Stimulated activated CD8-positive, alpha-beta memory T cell treated with anti-CD3 and anti-CD28 coated beads, Interleukin-15, amount 100 ng/mL, for 1 hour (primary cell): ENCODE data around the gene PIGZ.
"Not testable (repeated sequence)": the region's sequence is repeated elsewhere in the genome, so short reads cannot be mapped to it uniquely, and the experiment has no call there.

Experiments
- DNase-seq: peaks from one replicate; pipeline ENCODE4 v3.0.0-alpha.2; 2020; ENCODE audit warnings: low read depth

PIGZ gene

GRCh38 chr3:196948442-196949284 is 20.0 kb downstream of the PIGZ start:
- no peak for DNase-seq

DNA sequence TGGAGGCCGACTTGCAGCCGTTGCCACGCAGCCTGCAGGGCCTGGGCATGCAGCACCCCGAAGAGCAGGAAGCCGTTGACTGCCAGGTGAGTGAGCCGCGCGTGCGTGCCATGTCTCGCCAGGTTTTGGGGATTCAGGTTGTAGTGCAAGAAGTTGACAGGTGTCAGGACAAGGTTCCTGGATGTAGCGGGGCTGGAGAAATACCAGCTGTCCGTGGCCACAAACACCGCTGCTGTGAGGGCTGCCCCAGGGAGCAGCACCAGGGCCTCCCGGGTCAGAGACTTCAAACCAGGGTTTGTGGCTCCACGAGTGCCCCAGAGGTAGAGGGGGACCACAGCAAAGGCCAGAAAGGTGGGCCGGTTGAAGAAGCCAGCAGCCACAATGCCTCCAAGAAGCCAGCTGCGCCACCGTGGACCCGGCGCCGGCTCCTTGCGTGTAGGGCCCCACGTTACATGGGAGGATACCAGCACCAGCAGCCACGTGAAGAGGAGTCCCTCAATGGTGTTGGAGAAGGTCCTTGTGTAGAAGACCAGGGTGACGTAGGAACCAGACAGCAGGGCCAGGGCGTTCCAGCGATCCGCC is 20.7 kb downstream of the PIGZ start:
- no peak for DNase-seq

DNA sequence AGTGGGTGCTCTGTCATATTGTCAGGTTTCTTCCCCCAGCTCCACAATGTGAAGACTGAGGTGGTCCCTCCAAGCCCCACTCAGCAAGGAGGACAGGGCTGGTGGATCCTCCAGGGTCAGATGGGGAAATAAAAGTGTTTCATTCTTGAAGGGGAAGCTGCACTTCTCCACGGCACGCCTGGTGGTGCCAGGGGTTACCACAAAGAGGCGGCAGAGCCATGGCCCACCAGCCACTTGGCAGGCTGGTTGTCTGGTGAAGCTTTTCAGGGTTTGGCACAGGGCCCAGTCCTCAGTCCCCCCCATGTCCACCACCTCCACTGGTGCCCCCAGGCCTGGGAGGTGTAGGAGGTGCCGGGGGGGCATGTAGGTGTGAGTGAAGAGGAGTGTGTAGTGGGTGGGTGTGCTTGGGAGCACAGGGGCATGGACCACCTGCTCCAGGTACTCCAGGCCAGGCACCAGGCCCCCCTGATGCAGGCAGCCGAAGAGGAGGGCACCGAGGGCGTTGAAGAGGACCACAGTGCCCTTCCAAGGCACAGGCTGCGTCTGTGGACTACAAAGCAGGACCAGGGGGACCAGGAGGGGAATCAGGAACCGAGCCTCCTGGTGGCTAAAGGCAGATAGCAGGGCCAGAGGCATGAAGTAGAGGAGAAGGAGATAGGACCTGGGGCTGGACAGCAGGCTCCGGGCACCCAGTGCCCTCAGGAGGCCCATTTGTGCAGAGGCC is 21.3 kb downstream of the PIGZ start:
- no peak for DNase-seq

DNA sequence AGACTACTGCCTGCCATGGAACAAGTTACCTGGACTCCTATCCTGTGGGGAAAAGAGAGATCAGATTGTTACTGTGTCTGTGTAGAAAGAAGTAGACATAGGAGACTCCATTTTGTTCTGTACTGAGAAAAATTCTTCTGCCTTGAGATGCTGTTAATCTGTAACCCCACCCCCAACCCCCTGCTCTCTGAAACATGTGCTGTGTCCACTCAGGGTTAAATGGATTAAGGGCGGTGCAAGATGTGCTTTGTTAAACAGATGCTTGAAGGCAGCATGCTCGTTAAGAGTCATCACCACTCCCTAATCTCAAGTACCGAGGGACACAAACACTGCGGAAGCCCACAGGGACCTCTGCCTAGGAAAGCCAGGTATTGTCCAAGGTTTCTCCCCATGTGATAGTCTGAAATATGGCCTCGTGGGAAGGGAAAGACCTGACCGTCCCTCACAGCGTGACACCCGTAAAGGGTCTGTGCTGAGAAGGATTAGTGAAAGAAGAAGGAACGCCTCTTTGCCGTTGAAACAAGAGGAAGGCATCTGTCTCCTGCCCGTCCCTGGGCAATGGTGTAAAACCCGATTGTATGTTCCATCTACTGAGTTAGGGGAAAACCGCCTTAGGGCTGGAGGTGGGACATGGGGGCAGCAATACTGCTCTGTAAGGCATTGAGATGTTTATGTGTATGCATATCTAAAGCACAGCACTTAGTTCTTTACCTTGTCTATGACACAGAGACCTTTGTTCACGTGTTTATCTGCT is 24.4 kb downstream of the PIGZ start:
- not testable (repeated sequence) for DNase-seq

- no peak for DNase-seq
Observed at GRCh38 chr3:196942915-196943277, 25.7 kb downstream of the PIGZ start.

DNA sequence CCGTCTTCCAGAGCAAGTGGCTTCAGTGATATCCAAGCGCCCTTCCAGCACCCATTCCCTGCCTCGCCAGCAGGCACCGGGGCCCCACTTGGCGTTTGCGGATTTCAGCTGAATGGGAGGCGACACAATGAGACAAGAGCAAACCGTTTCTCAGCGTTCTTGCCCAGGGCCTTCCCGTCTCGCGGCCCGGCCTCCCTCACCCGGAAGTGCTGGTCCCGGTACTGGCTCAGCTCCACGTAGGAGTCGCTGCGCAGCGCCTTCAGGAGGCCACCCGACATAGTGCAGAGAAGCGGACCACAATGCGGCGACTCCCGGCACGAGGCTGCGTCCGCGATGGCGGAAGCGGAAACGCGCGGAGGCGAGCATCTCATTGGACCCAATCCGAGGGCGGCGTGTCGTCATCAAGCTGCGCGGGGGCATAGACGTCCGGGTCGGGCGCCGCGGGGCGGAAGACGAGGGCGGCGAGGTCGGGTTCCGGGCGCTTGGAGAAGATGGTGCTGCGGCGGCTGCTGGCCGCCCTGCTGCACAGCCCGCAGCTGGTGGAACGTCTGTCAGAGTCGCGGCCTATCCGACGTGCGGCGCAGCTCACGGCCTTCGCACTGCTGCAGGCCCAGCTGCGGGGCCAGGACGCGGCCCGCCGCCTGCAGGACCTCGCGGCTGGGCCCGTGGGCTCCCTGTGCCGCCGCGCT is 26.3 kb downstream of the PIGZ start, which contains the start of gene NCBP2:
Gene NCBP2, minus strand, starts transcription at position 303 of the 689 bp plus-strand sequence. Its CDS starts 25 bp downstream, at position 278.
- peak; percentile 100 for DNase-seq

- peak; percentile 46 for DNase-seq
Observed at GRCh38 chr3:196941729-196942225, 26.9 kb downstream of the PIGZ start.

GRCh38 chr3:196938576-196938975 is 30.1 kb downstream of the PIGZ start:
- DNase-seq: no peak

DNA sequence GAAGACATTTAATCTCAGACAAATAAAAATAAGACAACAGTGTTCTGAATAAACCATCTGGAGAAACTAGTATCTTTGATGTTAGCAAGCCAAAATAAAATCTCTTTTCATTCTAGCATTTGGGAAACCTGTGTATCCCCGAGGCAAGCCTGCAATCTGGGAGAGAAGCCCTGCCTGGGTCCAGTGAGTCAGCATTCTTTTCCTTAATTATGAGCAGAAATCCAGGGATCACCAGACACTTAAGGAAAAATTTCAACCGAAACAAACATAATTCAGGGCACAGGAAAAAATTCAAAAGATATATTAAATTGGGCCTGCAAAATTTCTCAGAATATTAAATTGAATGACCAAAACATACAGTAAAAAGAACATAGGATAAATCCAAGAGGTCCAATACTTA is 30.5 kb downstream of the PIGZ start:
- no peak for DNase-seq

GRCh38 chr3:196936288-196936687 is 32.3 kb downstream of the PIGZ start:
- DNase-seq: no peak

DNA sequence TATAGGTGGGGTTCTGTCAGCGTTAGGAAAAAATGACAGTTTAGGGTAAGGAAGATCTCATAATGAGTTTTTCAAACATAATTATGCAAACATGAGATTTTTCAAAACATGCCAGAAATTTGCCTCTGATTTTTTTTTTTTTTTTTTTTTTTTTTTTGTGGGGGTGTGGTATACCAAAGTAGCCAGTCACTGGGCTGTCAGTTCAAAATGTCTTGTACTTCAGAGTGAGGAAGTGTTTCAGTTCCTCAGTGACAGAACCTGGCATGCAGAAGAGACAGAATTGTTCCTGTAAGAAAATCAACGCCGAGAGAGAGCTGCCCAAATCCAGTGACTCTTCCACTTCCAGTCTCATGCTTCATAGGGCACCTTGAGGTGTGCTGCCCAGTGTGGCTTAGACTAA is 36.0 kb downstream of the PIGZ start:
- no peak for DNase-seq

DNA sequence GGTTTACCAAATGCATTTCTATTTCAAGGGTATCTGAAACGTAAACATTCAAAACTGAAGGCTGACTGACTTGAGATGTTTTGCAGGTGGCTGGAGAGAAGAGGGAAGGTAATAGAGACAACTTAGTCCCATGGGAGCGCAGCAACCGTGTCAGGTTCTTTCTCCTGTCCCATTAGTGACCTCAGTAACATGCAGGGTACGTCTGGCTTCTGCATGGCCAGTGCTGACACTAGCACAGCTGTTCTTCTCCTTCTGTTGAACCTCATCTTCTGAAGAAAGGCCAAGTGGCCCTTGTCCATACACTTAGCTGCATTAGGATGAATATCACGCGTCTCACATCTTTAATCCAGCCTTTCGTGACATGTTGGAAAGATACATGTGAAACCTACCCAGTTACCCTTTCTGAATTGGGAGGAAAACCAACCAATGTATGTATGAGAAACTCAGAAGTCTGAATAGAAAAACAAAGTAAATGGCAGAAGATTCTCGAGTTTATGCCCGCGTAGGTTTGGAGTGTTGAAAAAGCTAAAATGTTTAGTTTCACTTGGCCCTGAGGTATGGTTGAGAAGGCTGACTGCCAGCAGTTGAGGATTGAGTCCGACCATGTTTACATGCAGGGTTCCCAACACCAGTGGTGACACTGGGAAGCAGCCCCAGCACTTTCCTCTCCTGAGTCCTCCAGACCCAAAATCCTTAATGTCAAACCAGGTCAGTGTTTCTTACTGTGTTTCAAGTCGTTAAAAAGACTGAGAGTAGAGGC is 36.6 kb downstream of the PIGZ start:
- DNase-seq: no peak

DNA sequence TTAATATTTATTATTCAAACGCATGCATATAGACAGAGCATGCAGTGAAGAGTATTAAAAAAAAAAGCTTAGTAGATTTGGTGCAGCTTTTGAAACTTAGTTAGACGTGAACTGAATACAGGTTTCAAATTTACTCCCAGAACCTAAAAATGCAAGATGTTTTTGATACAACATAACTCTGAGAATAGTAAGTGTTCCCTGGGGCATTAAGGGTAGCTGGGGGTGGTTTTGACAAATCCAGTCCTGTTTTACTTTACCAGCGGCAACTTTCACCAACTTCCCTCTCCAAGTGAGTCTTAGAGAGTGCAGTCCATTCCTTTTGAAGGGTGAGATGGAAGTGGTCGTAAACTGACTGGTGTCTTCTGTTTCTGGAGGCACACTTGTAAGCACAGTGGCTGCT is 37.5 kb downstream of the PIGZ start:
- DNase-seq: no peak

DNA sequence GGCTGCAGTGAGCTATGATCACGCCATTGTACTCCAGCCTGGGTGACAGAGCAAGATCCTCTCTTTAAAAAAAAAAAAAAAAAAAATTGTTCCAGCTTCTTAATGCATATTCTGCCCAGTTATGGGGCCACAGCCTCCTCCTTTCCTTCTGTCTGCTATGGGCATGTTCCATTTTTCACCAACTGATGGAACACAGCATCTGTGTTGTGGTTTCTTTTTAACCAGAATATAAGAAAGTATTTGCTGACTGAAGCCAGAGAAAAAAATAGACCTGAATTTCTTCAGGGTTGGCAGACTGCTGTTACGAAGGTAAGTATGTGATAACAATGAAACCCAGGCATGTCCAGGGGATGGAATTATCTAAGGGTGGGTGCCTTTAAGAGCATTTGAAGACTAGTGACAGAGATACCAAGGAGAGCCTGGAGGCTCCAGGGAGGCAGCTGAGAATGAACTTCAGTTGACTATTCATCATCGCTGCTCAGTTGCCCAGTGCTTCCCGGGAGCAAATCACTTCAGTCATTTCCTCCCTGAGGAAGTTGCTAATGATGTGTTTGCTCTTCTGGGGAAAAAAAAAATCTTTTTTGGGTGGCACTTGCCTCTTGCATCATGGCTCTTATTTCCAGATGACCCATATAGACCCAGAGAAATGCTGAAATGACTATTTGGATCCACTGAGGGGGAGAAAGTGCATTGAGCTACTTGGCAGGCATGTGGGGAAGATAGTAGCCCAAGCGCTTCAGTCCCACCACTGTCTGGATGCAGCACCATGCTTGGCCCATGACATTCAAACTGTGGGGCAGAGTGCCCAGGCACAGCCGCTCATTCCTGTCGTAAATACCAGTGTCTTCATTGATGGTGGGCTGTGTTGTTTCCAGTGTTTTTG is 40.8 kb downstream of the PIGZ start:
- no peak for DNase-seq

DNA sequence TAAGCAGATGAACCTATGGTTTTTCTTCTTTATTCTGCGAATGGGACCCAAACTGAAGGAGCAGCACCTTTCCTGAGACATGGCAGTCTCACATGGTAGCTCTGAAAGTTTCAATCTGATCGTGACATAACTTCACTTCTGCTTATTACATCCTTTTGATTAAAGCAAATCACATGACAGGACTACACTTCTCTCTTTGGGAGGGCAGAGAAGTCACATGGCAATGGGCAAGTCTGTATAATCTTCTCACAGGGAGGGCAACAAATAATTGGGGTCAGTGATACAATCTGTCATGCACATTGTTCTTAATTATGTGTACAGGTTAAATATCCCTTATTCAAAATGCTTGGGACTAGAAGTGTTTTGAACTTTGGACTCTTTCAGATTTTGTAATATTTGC is 47.9 kb downstream of the PIGZ start:
- no peak for DNase-seq

GRCh38 chr3:196918968-196919367 is 49.7 kb downstream of the PIGZ start:
- DNase-seq: no peak

DNA sequence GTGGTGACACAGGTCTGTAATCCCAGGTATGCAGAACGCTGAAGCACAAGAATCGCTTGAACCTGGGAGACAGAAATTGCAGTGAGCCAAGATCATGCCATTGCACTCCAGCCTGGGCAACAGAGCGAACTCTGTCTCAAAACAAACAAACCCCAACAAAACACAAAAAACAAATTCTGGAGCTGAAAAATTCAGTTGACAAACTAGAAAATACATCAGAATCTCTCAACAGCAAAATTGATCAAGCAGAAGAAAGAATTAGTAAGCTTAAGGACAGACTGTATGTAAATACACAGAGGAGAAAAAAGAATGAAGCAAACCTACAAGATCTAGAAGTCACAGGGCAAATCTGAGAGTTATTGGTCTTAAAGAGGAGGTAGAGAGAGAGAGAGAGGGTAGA is 51.6 kb downstream of the PIGZ start:
- no peak for DNase-seq

- no peak for DNase-seq
Observed at GRCh38 chr3:196916221-196916620, 52.4 kb downstream of the PIGZ start.

DNA sequence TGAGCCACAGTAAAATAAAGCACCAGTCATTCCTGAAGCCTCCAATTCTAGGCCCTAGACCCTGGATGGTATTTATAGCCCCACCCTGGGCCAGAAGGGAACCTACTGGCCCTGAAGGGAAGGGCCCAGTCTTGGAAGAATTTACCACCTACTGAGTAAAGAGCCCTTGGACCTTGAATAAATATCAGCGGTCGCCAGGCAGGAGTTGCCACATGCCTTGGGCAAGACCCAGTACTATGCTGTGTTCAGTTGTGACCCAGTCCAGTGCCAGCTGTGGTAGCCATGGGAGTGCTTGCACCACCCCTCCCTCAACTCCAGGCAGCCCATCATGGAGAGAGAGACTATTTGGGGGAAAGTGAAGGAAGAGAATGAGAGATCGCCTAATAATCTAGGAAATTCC is 53.3 kb downstream of the PIGZ start:
- DNase-seq: no peak

GRCh38 chr3:196914866-196915265 is 53.8 kb downstream of the PIGZ start:
- DNase-seq: no peak
